Jurkat, Clone E6-1 (cell line): ENCODE data around the gene FOXF1.
A peak's percentile ranks its signal among the peaks of the same experiment; 100 is the strongest.

ENCODE experiments used
- DNase-seq: peaks from one replicate; pipeline ENCODE4 v3.0.0-alpha.2; 2011; ENCODE audit warnings: low read depth, low spot score
- H3K4me3 ChIP-seq: 2 replicates; pipeline ENCODE4 v1.5.1; 2011; ENCODE audit warnings: mild to moderate bottlenecking, low read length, control low read depth, moderate library complexity

FOXF1 gene

GRCh38 chr16:86502856-86503748, 7.2 kb upstream of the FOXF1 start:
- DNase-seq: no peak
- no peak overlapping the region for H3K4me3 ChIP-seq

DNA sequence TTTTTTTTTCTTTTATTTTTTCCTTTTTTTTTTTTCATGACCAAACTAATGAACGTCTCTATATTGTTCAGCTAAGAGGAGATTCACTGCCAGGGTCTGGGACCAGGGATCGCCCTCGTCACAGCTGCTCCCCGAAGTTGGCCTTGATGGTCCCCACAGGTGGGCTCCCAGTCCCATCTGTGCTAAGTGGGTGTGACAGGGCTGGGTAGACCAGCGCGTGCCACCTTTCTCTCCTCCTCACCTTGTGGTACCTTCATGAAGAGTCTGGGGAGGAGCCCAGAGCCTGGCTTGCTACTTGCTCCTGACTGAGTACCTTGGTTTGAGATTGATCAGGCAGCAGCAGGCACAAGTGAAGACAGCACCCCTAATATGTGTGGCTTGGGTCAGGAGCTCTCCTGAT, 6.5 kb upstream of the FOXF1 start:
- DNase-seq: no peak
- H3K4me3 ChIP-seq: no peak overlapping the region

DNA sequence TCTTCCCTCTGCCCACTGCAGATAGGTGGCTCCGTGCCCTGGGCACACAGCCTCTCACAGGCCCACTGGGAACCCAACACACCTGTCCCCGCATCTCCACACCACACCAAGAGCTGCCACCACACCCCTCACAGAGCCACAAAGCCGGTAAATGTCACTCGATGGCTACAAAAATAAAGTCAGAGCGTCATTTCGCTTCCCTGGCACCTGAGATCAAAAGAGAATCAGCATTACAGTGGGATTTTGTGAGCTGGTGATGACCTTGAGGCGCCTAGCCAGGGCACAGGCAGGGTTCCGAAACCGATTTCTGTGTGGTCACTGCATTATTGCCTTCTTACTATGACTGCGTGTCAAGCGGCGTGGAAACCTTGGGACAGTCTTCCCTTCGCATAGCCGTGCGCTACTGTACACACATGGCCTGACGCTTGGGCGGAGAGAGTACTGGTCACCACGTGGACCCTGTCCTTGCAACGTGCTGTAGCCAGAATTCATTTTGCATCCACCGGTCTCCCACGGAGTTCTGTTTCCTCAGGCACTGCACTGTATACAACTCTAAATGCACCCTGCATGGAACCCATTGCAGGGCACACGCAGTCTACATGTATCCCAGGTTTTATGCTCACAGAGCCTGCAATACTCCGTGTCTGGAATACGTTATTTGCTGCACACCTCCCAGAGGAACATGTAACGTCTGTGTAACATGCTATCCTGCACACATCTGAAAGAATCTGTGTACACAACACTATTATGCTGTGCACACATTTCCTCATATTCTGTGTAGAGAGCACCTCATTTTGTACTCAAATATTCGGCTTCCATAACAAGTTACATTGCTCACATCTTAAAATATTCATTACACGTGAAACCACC, 5.8 kb upstream of the FOXF1 start:
- DNase-seq: no peak
- no peak overlapping the region for H3K4me3 ChIP-seq

- H3K4me3 ChIP-seq: no peak overlapping the region
- DNase-seq: no peak
These were observed 5.0 kb upstream of the FOXF1 start for GRCh38 chr16:86505185-86505898.

DNA sequence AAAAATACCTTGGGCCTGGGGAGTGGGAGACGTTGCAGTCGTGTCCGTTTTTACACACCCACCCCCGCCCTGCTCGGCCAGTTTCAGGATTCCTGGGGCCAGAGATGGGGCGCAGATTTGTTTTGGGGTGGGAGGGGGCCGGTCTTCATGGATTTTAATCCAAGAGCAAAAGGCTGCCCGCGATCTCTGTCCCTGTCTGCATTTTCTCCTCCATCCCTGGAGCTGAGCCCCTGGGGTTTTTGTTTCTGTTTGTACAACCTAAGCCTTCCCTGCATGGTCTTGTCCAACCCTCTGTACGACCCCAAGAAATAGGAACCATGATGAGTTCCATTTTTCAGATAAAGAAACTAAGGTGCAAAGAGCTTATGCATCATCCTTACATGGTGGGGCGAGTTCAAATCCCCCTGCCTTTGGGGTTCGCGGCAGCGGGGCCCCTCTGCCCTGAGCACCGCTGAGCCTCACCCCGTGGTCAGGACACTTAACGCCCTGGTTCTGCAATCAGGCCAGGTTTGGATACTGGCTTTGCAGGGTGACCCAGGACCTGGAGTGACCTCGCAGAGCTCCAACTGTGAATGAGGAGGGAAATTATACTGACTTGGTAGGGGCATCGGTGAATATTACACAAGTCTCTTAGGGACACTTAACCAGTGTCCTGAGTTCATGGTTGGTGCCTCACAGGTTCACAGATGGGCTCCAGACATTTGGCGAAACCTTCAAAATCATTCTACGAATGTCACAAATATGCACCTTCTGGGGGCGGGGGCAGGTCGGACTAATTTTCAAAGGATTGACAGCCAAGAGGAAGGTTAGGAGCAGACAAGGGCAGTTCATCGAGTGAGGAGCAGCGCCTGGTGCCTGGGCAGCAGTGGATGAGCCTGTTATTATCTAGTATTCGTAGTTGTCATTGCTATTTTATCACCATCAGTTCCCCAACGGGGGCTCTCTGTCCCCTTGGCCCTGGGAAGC, 4.1 kb upstream of the FOXF1 start:
- no peak for DNase-seq
- no peak overlapping the region for H3K4me3 ChIP-seq

GRCh38 chr16:86507173-86508027, 2.9 kb upstream of the FOXF1 start:
- no peak overlapping the region for H3K4me3 ChIP-seq
- DNase-seq: no peak

GRCh38 chr16:86508028-86508946, 2.0 kb upstream of the FOXF1 start:
- no peak overlapping the region for H3K4me3 ChIP-seq
- no peak for DNase-seq

- peak overlapping the region; percentile 35 for H3K4me3 ChIP-seq
- no peak for DNase-seq
These were observed 1.2 kb upstream of the FOXF1 start for GRCh38 chr16:86508947-86509758.

DNA sequence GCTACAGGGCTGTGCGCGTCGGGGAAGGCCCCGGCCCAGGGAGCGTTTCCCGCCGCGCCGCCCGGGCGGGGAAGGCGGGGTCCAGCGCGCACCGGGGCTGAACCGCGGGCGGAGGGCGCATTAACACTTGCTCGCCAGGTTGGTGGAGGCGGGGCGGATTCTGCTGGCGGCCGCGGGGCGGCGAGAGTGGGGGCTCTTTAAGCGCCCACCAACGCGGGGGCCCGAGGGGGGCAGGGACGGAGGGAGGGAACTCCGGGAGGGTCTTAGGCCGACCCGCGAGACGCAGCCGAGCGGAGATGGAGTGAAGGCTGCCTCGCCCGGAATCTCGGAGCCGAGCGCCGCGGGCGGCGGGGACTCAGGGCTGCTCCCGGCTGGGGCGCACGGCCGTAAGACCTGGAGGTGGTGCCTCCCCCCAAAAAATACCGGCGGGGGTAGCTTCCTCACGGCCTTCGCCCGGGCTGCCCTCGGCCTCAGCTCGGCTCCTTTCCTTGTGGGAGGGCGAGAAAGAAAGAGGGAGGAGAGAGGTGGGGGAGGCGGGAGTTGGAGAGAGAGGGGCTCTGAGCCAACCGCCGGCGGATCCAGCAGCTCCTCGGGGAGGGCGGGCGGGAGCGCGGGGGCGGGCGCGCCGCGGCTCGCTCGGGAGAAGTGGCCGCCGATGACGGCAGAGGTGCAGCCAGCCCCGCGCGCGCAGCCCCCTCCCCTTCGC, 415 bp upstream of the FOXF1 start:
- no peak for DNase-seq
- peak overlapping the region; percentile 35; the same call in 1 of the 2 replicates for H3K4me3 ChIP-seq

GRCh38 chr16:86511317-86512161, 1.2 kb downstream of the FOXF1 start:
- H3K4me3 ChIP-seq: no peak overlapping the region
- no peak for DNase-seq

- DNase-seq: no peak
- H3K4me3 ChIP-seq: no peak overlapping the region
These were observed 2.1 kb downstream of the FOXF1 start for GRCh38 chr16:86512301-86512859.

DNA sequence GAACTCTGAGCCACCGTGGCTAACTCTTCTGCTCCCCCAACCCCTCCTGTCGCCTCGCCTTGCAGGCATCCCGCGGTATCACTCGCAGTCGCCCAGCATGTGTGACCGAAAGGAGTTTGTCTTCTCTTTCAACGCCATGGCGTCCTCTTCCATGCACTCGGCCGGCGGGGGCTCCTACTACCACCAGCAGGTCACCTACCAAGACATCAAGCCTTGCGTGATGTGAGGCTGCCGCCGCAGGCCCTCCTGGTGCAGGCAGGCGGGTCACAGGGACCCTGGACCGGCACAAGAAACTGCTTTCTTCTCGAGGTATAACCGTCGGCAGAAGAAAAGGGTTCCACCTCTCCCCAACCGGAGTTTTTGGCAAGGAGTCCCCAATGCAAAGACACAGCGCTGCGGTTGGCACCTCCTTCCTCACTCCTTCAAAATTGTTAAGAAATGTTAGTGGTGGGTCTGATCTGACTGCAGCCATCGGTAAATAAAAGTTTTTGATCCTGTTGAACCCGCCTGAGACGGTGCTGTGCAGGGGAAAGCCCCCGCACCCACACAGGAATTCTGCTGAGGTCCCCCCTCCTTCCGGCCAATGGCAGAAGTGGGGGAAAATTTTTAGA, 2.6 kb downstream of the FOXF1 start:
- H3K4me3 ChIP-seq: no peak overlapping the region
- no peak for DNase-seq

DNA sequence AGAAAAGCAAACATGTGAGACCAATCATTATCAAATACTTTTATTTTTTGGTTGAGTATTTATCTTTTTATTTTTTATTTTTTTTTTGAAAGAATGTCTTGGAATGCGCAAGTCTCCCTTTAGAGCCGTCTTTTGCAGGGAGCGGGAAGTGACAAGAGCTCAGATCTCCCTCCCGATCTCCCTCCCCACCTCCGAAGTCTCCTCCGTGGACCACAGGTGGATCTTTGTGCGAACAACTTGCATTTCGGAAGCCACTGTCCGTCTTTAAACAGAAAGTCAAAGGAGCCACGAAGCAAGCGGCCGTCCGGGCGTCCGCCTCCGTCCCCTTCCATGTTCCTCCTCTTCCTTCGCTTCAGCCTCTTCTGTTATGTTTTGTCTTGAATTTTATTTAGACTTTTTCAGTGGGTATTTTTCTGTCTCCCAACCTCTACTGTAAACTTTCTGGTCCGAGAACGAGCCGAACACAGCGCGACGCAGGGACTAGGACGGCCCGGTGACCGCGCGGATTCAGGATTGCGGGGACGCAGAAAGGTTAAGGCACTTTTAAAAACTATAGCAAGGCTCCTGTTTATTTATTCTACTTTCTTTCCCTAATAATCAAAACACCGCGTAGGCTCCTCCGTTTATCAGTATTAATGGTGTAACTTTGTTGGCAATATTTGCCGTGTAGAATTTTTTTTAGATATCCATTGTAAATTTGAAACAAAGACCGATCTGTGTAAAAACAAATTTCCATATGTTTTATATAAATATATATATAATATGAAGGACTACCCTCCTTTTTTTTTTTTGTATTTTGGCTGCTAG, 3.3 kb downstream of the FOXF1 start:
- no peak for DNase-seq
- H3K4me3 ChIP-seq: no peak overlapping the region
